Upper lobe of left lung (tissue), 6 donors: ENCODE data around the gene NACA2. TPM values are rescaled to one million over a fixed set of nuclear protein-coding genes. Genes with fewer than 3 reads are reported as not detected.

Experiments used
- ATAC-seq, 2 donors: fragments of 200-7000 bp; cut with Tn5 transposase; one replicate each; pipeline ENCODE4 v1.9.1; 2022; ENCODE audit warnings: mild to moderate bottlenecking in 2 of 2, moderate library complexity in 2 of 2; ENCODE audit not compliant: low FRiP score in 2 of 2
- DNase-seq, 2 donors: peaks; one replicate each; pipeline ENCODE4 v3.0.0-alpha.2; 2019 to 2020
- H3K27ac ChIP-seq, 4 donors: fragments of 200-600 bp; sonication (generic); one replicate each; pipeline ENCODE4 v1.5.1; 2016 to 2019
- H3K27me3 ChIP-seq, 4 donors: fragments of 200-600 bp; sonication (generic); one replicate each; pipeline ENCODE4 v1.5.1; 2017 to 2019
- H3K36me3 ChIP-seq, 4 donors: fragments of 200-600 bp; sonication (generic); one replicate each; pipeline ENCODE4 v1.5.1; 2016 to 2019
- H3K4me1 ChIP-seq, 4 donors: fragments of 200-600 bp; sonication (generic); one replicate each; pipeline ENCODE4 v1.5.1; 2018 to 2019
- H3K4me3 ChIP-seq, 4 donors: fragments of 200-600 bp; sonication (generic); one replicate each; pipeline ENCODE4 v1.5.1; 2017 to 2019; ENCODE audit warnings: mild to moderate bottlenecking in 2 of 4, moderate library complexity in 1 of 4
- H3K9me3 ChIP-seq, 4 donors: fragments of 200-600 bp; sonication (generic); one replicate each; pipeline ENCODE4 v1.5.1; 2018 to 2019
- EP300 ChIP-seq, 4 donors: sonication (generic); formaldehyde crosslinking; IDR thresholded peaks; one replicate each; pipeline ENCODE4 v1.5.1; 2017; ENCODE audit warnings: antibody characterized with exemption in 4 of 4, control low read depth in 2 of 4
- POLR2A ChIP-seq, 4 donors: fragments of 450-650 bp; IDR thresholded peaks; one replicate each; pipeline ENCODE4 v1.5.1; 2016 to 2017; ENCODE audit warnings: antibody characterized with exemption in 4 of 4, mild to moderate bottlenecking in 2 of 4
- POLR2AphosphoS5 ChIP-seq, 2 donors: sonication (generic); formaldehyde crosslinking; IDR thresholded peaks; one replicate each; pipeline ENCODE4 v1.5.1; 2017; ENCODE audit warnings: antibody characterized with exemption in 2 of 2
- WGBS, 2 donors: methylation state at CpG; one replicate each; pipeline ENCODE4 v1.1.5; 2017 to 2018; 5-methylcytosine and 5-hydroxymethylcytosine counted together
- total RNA-seq, 6 donors: library from RNA; depleted of rRNA in 4 of 6; stranded (reverse); fragments of >200 nt in 4 of 6; gene quantifications; one replicate each; pipeline versions ENCODE4 v1.1.0 to v1.2.1, GENCODE V29; 2016 to 2021
- TF ChIP-seq, protein P1 (sequence below), 6 experiments: fragments of 450-650 bp in 4 of 6; fragments of 200-600 bp in 2 of 6; sonication (generic) in 2 of 6; IDR thresholded peaks; one replicate each; pipeline ENCODE4 v1.5.1; 2016 to 2019; ENCODE audit warnings: antibody characterized with exemption in 6 of 6
- donor health status: DM: no; HTN: no; CAD: no; lungs with moderate emphysema.
- donor health status: DM: no; HTN: yes; CAD: no; lungs with severe emphysema.

The NACA2 gene
- total RNA-seq, 6 donors from 2014 or later: not detected

DNA sequence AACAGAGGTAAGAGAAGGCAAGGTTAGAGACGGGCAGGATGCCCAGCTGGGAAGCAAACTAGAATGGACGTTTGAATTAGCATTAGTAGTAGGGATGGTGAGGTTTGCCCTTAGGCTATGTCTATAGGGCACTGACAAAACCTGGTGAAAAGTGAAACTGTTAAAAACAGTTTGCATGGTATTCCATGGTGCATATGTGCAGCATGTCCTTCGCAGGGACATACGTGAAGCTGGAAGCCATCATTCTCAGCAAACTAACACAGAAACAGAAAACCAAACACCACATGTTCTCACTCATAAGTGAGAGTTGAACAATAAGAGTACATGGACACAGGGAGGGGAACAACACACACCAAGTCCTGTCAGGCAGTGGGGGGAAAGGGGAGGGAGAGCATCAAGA is 25.8 kb downstream of the NACA2 start:
- ATAC-seq (no peak), DNase-seq (no peak)
- Histone ChIP-seq H3K4me1 (no peaks in the 10 kb centered on the region), H3K9me3 (no peaks in the 10 kb centered on the region), H3K27me3 (no peaks in the 10 kb centered on the region), H3K27ac (no peak overlapping the region), H3K36me3 (no peaks in the 10 kb centered on the region), H3K4me3 (no peak overlapping the region)
- WGBS, 2 donors: 54 to 71% methylated on average over 4 of the region's 4 CpGs
- TF ChIP-seq EP300 (IDR thresholded peaks at IDR 0.05): no peak
- TF ChIP-seq, protein P1, sequence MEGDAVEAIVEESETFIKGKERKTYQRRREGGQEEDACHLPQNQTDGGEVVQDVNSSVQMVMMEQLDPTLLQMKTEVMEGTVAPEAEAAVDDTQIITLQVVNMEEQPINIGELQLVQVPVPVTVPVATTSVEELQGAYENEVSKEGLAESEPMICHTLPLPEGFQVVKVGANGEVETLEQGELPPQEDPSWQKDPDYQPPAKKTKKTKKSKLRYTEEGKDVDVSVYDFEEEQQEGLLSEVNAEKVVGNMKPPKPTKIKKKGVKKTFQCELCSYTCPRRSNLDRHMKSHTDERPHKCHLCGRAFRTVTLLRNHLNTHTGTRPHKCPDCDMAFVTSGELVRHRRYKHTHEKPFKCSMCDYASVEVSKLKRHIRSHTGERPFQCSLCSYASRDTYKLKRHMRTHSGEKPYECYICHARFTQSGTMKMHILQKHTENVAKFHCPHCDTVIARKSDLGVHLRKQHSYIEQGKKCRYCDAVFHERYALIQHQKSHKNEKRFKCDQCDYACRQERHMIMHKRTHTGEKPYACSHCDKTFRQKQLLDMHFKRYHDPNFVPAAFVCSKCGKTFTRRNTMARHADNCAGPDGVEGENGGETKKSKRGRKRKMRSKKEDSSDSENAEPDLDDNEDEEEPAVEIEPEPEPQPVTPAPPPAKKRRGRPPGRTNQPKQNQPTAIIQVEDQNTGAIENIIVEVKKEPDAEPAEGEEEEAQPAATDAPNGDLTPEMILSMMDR (IDR thresholded peaks at IDR 0.05): no peak
- no peak for TF ChIP-seq POLR2A (IDR thresholded peaks at IDR 0.05)
- no peak for TF ChIP-seq POLR2AphosphoS5 (IDR thresholded peaks at IDR 0.05)

DNA sequence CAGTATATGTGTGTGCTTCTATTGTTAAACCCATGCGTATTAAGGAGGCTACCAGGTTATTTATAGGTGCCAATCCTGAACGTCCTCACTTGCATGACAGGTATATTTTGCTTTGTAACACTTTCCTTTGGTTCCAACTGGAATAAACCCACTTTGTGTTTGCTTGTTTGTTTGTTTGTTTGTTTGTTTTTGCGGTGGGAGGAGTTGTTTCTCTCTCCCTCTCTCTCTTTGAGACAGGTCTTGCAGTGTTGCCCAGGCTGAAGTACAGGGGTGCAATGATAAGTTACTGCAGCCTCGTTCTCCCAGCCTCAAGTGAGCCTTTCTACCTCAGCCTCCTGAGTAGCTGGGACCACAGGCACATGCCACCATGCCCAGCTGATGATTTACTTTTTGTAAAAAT is 28.7 kb downstream of the NACA2 start:
- Histone ChIP-seq H3K27me3 (no peaks in the 10 kb centered on the region), H3K9me3 (no peaks in the 10 kb centered on the region), H3K27ac (no peak overlapping the region), H3K4me3 (no peak overlapping the region), H3K4me1 (no peaks in the 10 kb centered on the region), H3K36me3 (no peaks in the 10 kb centered on the region)
- DNase-seq: no peak
- TF ChIP-seq EP300 (IDR thresholded peaks at IDR 0.05) (no peak), POLR2AphosphoS5 (IDR thresholded peaks at IDR 0.05) (no peak), POLR2A (IDR thresholded peaks at IDR 0.05) (no peak)
- TF ChIP-seq, protein P1 (IDR thresholded peaks at IDR 0.05): no peak
- 75 to 83% methylated on average over 4 of the region's 4 CpGs for WGBS, 2 donors
- no peak for ATAC-seq

DNA sequence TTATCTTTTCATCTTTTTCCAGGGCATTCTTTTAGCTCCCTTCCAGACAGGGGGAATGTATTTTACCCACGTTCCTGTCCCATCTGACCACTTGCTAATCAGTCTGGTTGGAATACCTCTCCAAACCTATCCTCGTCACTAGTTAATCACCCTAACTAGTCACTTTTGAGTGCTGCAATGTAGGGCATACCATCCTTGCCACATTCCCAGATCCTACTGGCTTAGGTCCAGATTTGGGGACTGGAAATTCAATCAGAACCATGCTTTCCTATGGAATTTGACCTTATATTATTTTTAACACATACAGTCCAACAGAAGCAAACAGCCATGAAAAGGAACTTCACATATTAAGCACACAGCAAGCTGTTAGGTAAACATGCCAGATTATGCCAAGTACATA is 29.7 kb downstream of the NACA2 start:
- H3K27ac ChIP-seq: no peak overlapping the region
- no peaks in the 10 kb centered on the region for H3K4me1 ChIP-seq
- H3K4me3 ChIP-seq: no peak overlapping the region
- no peak for DNase-seq
- ATAC-seq: no peak
- H3K9me3 ChIP-seq: no peaks in the 10 kb centered on the region
- TF ChIP-seq, protein P1 (IDR thresholded peaks at IDR 0.05): no peak
- TF ChIP-seq POLR2AphosphoS5 (IDR thresholded peaks at IDR 0.05) (no peak), EP300 (IDR thresholded peaks at IDR 0.05) (no peak)
- no peaks in the 10 kb centered on the region for H3K36me3 ChIP-seq
- H3K27me3 ChIP-seq: no peaks in the 10 kb centered on the region
- 60 to 74% methylated on average over 2 of the region's 2 CpGs for WGBS, 2 donors

DNA sequence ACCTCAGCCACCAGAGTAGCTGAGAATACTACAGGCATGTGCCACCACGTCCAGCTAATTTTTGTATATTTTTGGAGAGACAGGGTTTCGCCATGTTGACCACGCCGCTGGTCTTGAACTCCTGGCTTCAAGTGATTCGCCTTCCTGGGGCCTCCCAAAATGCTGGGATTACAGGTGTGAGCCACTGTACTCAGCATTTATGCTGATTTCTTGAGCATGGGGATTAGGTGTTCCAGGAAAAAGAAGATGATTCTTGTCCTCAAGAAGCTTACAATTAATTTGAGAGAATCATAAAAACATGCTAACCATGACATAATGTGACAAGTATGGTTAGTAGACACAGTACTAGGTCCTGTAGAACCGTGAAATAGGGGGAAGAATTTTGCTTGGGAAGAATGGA is 30.9 kb downstream of the NACA2 start:
- DNase-seq (no peak), ATAC-seq (no peak)
- no peaks in the 10 kb centered on the region for H3K9me3 ChIP-seq
- no peaks in the 10 kb centered on the region for H3K27me3 ChIP-seq
- H3K4me3 ChIP-seq: no peak overlapping the region
- no peaks in the 10 kb centered on the region for H3K4me1 ChIP-seq
- 90 to 92% methylated on average over 6 of the region's 6 CpGs for WGBS, 2 donors
- H3K36me3 ChIP-seq: no peaks in the 10 kb centered on the region
- H3K27ac ChIP-seq: no peak overlapping the region
- TF ChIP-seq, protein P1 (IDR thresholded peaks at IDR 0.05): no peak
- TF ChIP-seq EP300 (IDR thresholded peaks at IDR 0.05) (no peak), POLR2AphosphoS5 (IDR thresholded peaks at IDR 0.05) (no peak), POLR2A (IDR thresholded peaks at IDR 0.05) (no peak)
